Right lobe of liver (tissue), 4 donors: ENCODE results near the gene KLHL17.

Experiments used
- POLR2A ChIP-seq: fragments of 450-650 bp; IDR thresholded peaks from one replicate; pipeline ENCODE4 v1.6.1; 2017; ENCODE audit warnings: antibody characterized with exemption, mild to moderate bottlenecking
- TF ChIP-seq, protein P1 (sequence below), 4 donors: fragments of 200-600 bp in 3 of 4; fragments of 450-650 bp in 1 of 4; IDR thresholded peaks; one replicate each; pipeline versions ENCODE4 v1.5.1 to v1.8.0; 2016 to 2022; ENCODE audit warnings: antibody characterized with exemption in 4 of 4, mild to moderate bottlenecking in 2 of 4
- donor health status: DM: no; HTN: no; CAD: no.
- donor health status: DM: no; HTN: no; CAD: no.
- donor health status: DM: no; HTN: yes; CAD: no.

DNA sequence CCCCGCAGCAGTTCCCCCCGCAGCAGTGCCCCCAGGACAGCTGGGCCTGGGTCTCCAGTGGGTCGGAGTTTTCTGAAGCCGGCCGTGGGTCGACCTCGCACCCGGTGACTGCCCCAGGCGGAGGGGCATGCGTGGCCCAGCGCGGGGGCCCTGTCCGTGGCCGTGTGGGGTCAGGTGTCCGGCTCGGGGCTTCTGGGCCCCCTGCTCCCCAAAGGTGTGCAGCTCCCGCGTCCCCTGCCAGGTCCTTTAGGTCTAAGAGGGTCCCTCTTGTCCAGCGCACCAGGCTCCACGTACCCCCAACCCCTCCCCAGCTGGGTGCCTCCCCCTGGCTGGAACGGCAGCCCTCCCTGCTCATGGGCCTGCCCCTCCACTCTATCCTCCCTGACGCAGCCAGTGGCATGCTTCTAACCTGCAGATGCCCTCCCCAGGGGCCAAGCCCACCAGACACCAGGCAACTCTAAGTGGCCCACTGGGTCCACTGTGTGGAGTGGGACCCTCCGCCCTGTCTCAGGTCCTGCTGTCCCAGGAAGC lies 45.5 kb downstream of the KLHL17 start:
- TF ChIP-seq, protein P1, sequence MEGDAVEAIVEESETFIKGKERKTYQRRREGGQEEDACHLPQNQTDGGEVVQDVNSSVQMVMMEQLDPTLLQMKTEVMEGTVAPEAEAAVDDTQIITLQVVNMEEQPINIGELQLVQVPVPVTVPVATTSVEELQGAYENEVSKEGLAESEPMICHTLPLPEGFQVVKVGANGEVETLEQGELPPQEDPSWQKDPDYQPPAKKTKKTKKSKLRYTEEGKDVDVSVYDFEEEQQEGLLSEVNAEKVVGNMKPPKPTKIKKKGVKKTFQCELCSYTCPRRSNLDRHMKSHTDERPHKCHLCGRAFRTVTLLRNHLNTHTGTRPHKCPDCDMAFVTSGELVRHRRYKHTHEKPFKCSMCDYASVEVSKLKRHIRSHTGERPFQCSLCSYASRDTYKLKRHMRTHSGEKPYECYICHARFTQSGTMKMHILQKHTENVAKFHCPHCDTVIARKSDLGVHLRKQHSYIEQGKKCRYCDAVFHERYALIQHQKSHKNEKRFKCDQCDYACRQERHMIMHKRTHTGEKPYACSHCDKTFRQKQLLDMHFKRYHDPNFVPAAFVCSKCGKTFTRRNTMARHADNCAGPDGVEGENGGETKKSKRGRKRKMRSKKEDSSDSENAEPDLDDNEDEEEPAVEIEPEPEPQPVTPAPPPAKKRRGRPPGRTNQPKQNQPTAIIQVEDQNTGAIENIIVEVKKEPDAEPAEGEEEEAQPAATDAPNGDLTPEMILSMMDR (IDR thresholded peaks at IDR 0.05): no peak
- TF ChIP-seq POLR2A: no peak
